Nasal cavity respiratory epithelium epithelial cell of viscerocranial mucosa (primary cell): ENCODE measurements around the gene IL4. TPM values are rescaled to one million over a fixed set of nuclear protein-coding genes. Genes with fewer than 3 reads are reported as not detected.

Experiments
- total RNA-seq: library from RNA; depleted of rRNA; stranded (reverse); fragments of >200 nt; gene quantifications from 2 replicates; pipeline ENCODE4 v1.2.3, GENCODE V29; 2014

The IL4 gene
- not detected in 2 replicates for total RNA-seq

GRCh38 chr5:132673939-132674630 lies at the start of gene IL4:
IL4 (plus strand) TSS chr5:132673989; CDS start chr5:132674051, 62 bp downstream.

DNA sequence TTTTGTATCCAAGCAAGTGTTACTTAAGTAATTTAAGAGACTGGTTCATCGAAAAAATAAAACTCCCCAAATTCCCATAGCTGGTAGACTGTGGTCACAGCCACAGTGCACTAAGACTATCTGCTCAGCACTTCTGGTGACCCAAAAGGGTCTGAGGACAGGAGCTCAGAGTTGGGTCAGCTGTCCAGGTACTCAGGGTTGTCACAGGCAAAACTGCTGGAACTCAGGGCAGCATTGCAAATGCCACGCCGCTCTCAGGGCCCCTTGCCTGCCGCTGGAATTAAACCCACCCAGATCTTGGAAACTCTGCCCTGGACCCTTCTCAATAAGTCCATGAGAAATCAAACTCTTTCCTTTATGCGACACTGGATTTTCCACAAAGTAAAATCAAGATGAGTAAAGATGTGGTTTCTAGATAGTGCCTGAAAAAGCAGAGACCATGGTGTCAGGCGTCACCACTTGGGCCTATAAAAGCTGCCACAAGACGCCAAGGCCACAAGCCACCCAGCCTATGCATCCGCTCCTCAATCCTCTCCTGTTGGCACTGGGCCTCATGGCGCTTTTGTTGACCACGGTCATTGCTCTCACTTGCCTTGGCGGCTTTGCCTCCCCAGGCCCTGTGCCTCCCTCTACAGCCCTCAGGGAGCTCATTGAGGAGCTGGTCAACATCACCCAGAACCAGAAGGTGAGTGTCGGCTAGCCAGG lies 16.0 kb upstream of the IL4 start, which contains the start of gene IL13:
IL13 (plus strand) TSS at position 498 of the 705 bp plus-strand sequence; CDS start at position 512, 14 bp downstream.

Other genes starting within 250 kb of the IL4 start
- 5.1 and 23.5 TPM in 2 replicates for gene IRF1, start 183.2 kb upstream of the IL4 start, total RNA-seq
- not detected in 2 replicates for gene IL5, start 130.5 kb upstream of the IL4 start, total RNA-seq
- gene RAD50, start 117.0 kb upstream of the IL4 start, total RNA-seq: 39.3 and 86.1 TPM in 2 replicates
- not detected in 2 replicates for gene IL13, start 15.8 kb upstream of the IL4 start, total RNA-seq
- gene KIF3A, start 63.6 kb downstream of the IL4 start, total RNA-seq: 10.6 and 14.4 TPM in 2 replicates
- gene CCNI2, start 73.4 kb downstream of the IL4 start, total RNA-seq: 0.28 TPM in 1 of 2 replicates, not detected in the other
- 20.5 and 43.4 TPM in 2 replicates for gene SEPTIN8, start 103.2 kb downstream of the IL4 start, total RNA-seq
- not detected in 2 replicates for gene SOWAHA, start 139.3 kb downstream of the IL4 start, total RNA-seq
- 0.68 and 3.1 TPM in 2 replicates for gene SHROOM1, start 156.7 kb downstream of the IL4 start, total RNA-seq
- 0.34 and 0.57 TPM in 2 replicates for gene GDF9, start 192.5 kb downstream of the IL4 start, total RNA-seq
- gene UQCRQ, start 192.7 kb downstream of the IL4 start, total RNA-seq: 67.3 and 107 TPM in 2 replicates
- under 0.01 and 0.28 TPM in 2 replicates for gene LEAP2, start 199.7 kb downstream of the IL4 start, total RNA-seq